ENCODE data around the gene CETN3. TPM values are rescaled to one million over a fixed set of nuclear protein-coding genes. Genes with fewer than 3 reads are reported as not detected.
"Not testable (repeated sequence)": the region's sequence is repeated elsewhere in the genome, so short reads cannot be mapped to it uniquely, and the experiment has no call there.

Gene CETN3
- total and polyA plus RNA-seq, 2 experiments from 2014 or later: 9.5 to 29.8 TPM

DNA sequence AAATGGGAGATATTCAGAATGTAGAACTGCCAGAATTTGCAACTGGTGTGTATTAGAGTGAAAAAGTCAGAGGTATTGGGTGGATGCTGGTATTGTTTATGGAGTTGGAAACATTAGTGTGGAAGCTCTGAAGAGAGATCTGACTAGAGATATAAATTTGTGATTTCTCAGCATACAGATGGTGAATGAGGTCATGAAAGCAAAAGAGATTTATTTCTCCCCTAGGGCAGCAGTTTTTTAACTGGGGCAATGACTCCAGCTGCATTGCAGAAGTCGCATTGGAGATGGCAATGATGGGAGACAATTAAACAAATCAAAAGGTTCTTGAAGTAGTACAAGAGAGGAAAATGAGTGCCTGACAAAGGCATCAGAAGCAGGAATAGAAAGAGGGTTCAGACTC lies 64.9 kb downstream of the CETN3 start:
- no peak overlapping the region for H3K4me2 ChIP-seq (ENCODE audit: unreplicated experiment)
- no peaks in the 10 kb centered on the region for H3K79me2 ChIP-seq (ENCODE audit: insufficient read depth)
- H3K4me3 ChIP-seq: no peak overlapping the region
- TF ChIP-seq EZH2phosphoT487 (IDR thresholded peaks at IDR 0.05; ENCODE audit: insufficient read depth, low read depth): no peak
- no peak for TF ChIP-seq EZH2 (IDR thresholded peaks at IDR 0.05; ENCODE audit: insufficient read depth, poor library complexity, severe bottlenecking)
- no peak overlapping the region for H3K9ac ChIP-seq
- no peaks in the 10 kb centered on the region for H3K9me3 ChIP-seq (ENCODE audit: low read depth)
- H3K27ac ChIP-seq: no peak overlapping the region
- no peak overlapping the region for H2AFZ ChIP-seq
- in situ Hi-C loops (cut with MboI): no loop called here
- DNase-seq: no peak
- H4K20me1 ChIP-seq (ENCODE audit: insufficient read depth): no peaks in the 10 kb centered on the region
- H3K9me2 ChIP-seq (ENCODE audit: insufficient read depth): no peaks in the 10 kb centered on the region
- H3K27me3 ChIP-seq (replicated peaks; ENCODE audit: insufficient read depth): 0 out of 2 replicates have a peak, but pooled peaks cover 3% of the 10 kb centered on the region
- no peaks in the 10 kb centered on the region for H3K36me3 ChIP-seq (ENCODE audit: low read depth)
- WGBS, 2 experiments (ENCODE audit: low coverage in 1 of 2, low lambda C conversion rate in 2 of 2, missing lambda C conversion rate in 2 of 2): 0 to 5% methylated on average over 1 of the region's 1 CpG
- no peaks in the 10 kb centered on the region for H3F3A ChIP-seq (ENCODE audit: insufficient read depth)
- H3K4me1 ChIP-seq (ENCODE audit: insufficient read depth): no peaks in the 10 kb centered on the region

DNA sequence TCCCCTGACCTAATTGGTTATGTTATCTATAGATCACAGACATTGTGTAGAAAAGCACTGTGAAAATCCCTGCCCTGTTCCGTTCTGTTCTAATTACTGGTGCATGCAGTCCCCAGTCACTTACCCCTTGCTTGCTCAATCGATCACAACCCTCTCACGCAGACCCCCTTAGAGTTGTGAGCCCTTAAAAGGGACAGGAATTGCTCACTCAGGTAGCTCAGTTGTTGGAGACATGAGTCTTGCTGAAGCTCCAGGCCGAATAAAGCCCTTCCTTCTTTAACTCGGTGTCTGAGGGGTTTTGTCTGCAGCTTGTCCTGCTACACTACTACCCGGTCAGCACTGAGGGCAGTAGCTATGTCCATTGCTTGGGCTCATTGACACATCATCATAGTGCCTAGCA lies 65.8 kb downstream of the CETN3 start:
- H3K4me2 ChIP-seq (ENCODE audit: unreplicated experiment); H3K27me3 ChIP-seq (replicated peaks; ENCODE audit: insufficient read depth); H2AFZ ChIP-seq; H3K36me3 ChIP-seq (ENCODE audit: low read depth); in situ Hi-C loops (cut with MboI); H3K27ac ChIP-seq; H3K9ac ChIP-seq; H3F3A ChIP-seq (ENCODE audit: insufficient read depth); DNase-seq; H3K4me1 ChIP-seq (ENCODE audit: insufficient read depth); H3K9me3 ChIP-seq (ENCODE audit: low read depth); H3K9me2 ChIP-seq (ENCODE audit: insufficient read depth); H4K20me1 ChIP-seq (ENCODE audit: insufficient read depth); H3K79me2 ChIP-seq (ENCODE audit: insufficient read depth); H3K4me3 ChIP-seq: not testable (repeated sequence)
- 57 to 60% methylated on average over 6 of the region's 6 CpGs for WGBS, 2 experiments (ENCODE audit: low coverage in 1 of 2, low lambda C conversion rate in 2 of 2, missing lambda C conversion rate in 2 of 2)

DNA sequence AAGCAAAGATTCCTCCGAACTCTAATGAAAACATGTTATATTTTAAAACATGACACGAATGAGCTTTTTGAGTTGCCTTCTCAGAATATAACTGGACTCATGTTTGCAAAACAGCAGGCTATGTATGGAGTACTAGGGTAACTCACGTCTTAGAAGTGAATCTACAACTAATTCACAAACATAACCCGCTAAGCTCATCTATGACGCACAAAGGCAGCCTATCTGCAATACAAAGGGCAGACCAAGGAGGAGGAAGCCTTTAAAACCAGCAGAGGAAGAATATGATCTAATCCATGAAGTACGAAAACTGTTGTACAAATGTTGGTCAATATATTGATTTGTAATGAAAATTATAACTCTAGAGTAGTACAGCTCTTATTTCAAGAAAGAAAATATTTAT lies 67.0 kb downstream of the CETN3 start:
- no peaks in the 10 kb centered on the region for H3K4me1 ChIP-seq (ENCODE audit: insufficient read depth)
- no peak overlapping the region for H2AFZ ChIP-seq
- no peak overlapping the region for H3K27ac ChIP-seq
- H4K20me1 ChIP-seq (ENCODE audit: insufficient read depth): no peaks in the 10 kb centered on the region
- no peak overlapping the region for H3K4me3 ChIP-seq
- H3F3A ChIP-seq (ENCODE audit: insufficient read depth): no peaks in the 10 kb centered on the region
- H3K27me3 ChIP-seq (replicated peaks; ENCODE audit: insufficient read depth): no peaks in the 10 kb centered on the region; the same call in 1 of the 2 replicates
- no peak overlapping the region for H3K9ac ChIP-seq
- H3K9me3 ChIP-seq (ENCODE audit: low read depth): no peaks in the 10 kb centered on the region
- WGBS, 2 experiments (ENCODE audit: low coverage in 1 of 2, low lambda C conversion rate in 2 of 2, missing lambda C conversion rate in 2 of 2): 43 to 51% methylated on average over 6 of the region's 6 CpGs
- H3K79me2 ChIP-seq (ENCODE audit: insufficient read depth): no peaks in the 10 kb centered on the region
- in situ Hi-C loops (cut with MboI): no loop called here
- no peak for DNase-seq
- H3K4me2 ChIP-seq (ENCODE audit: unreplicated experiment): no peak overlapping the region
- TF ChIP-seq EZH2 (IDR thresholded peaks at IDR 0.05; ENCODE audit: insufficient read depth, poor library complexity, severe bottlenecking): no peak
- no peak for TF ChIP-seq EZH2phosphoT487 (IDR thresholded peaks at IDR 0.05; ENCODE audit: insufficient read depth, low read depth)
- no peaks in the 10 kb centered on the region for H3K36me3 ChIP-seq (ENCODE audit: low read depth)
- H3K9me2 ChIP-seq (ENCODE audit: insufficient read depth): no peaks in the 10 kb centered on the region

Other genes starting within 250 kb of the CETN3 start
- gene MBLAC2, start 65.0 kb upstream of the CETN3 start, total RNA-seq (2014; rRNA removed; shearing (Covaris generic)): 3.7 and 4.8 TPM in 2 replicates
- gene MBLAC2, start 65.0 kb upstream of the CETN3 start, polyA plus RNA-seq (2016; fragmentation: Nextera tagmentation; extraction: Ambion mirVana): 5.6 and 5.9 TPM in 2 replicates
- gene POLR3G, start 65.1 kb upstream of the CETN3 start, total RNA-seq (2014; rRNA removed; shearing (Covaris generic)): 1.5 and 8.8 TPM in 2 replicates
- gene POLR3G, start 65.1 kb upstream of the CETN3 start, polyA plus RNA-seq (2016; fragmentation: Nextera tagmentation; extraction: Ambion mirVana): 3.3 and 3.9 TPM in 2 replicates
- 18.7 and 20.1 TPM in 2 replicates for gene LYSMD3, start 119.8 kb upstream of the CETN3 start, total RNA-seq (2014; rRNA removed; shearing (Covaris generic))
- gene LYSMD3, start 119.8 kb upstream of the CETN3 start, polyA plus RNA-seq (2016; fragmentation: Nextera tagmentation; extraction: Ambion mirVana): 19.7 and 22.6 TPM in 2 replicates
- not detected in 2 replicates for gene ADGRV1, start 149.0 kb upstream of the CETN3 start, total RNA-seq (2014; rRNA removed; shearing (Covaris generic))
- not detected in 2 replicates for gene ADGRV1, start 149.0 kb upstream of the CETN3 start, polyA plus RNA-seq (2016; fragmentation: Nextera tagmentation; extraction: Ambion mirVana)